ENCODE data around the gene WEE1.
"Not testable (repeated sequence)": the region's sequence is repeated elsewhere in the genome, so short reads cannot be mapped to it uniquely, and the experiment has no call there.

The WEE1 gene

DNA sequence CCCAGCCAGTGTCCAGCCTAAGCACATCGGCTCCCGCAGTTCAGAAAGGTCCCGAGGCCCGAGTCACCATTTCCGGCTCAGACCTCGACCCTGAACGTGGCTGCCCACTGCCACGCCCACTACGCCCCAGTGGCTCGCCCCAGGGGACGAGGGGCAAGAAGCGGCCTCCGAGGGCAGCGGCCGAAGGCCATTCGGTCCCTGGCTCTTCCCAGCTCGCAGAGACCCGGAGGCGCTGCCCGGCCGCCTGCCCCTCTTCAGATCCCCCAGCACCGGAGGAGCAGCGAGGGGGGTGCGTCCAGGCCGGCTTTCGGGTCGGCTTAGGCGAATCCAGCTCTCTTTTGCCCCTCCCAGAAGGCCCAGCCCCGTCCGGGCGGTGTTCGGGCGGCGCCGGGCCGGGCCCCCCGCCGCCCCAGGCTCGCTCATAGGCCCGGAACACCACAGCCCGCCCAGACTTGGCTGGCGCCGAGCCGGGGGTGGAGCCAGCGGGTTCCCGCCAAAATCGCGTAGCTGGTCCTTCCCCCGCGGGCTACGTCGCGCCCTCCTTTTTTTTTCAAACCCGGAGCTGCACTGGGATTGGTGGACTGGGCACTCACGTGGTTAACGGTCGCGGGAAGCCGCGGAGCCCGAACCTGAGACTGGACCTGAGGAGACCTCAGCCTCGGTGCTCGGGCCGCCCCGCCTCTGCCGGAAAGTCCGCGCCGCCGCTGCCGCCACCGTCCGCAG is at the start of gene WEE1:
TSS of gene WEE1 (plus strand) at position 619 of the 723 bp plus-strand sequence. CDS start 264 bp downstream, outside the sequence.
- DNase-seq (ENCODE audit: low read depth in 2 of 2) = peak; percentile 89 to 97

DNA sequence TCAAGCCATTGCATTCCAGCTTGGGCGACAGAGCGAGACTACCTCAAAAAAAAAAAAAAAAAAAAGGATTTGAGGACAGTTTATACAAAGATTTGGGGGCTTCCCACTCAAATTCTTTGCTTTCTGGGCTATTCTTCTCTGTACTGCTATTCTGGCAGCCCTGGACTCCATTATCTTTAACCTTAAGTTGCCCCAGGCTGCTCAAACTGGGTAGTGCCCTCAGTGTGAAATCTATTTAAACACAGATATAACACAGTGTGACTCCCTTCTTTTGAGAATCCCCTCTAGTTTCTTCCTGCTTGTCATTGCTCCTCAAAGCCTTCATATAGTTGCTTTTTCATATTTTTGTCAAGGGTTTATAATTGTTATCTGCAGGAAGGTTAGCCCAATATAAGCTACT is 49.5 kb upstream of the WEE1 start:
- DNase-seq (ENCODE audit: low read depth in 2 of 2) = no peak

DNA sequence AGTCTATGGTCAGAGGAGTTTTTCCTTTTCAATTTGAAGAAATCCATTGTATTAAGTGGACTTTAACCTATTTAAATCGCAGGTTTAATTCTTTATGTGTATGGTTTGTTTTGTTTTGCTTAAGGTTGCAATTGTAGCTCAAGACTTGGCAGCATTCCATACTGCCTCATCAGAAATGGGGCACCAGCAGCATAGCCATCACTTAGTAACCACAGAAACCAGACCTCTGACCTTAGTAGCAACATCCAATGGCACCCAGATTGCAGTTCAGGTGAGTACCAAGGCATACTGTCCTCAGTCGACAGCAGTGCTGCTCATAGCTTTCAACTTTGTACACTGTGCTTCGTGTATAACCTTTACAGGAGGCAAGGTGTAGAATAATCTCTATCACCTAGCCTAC is 48.4 kb upstream of the WEE1 start:
- no peak for DNase-seq (ENCODE audit: low read depth in 2 of 2)

DNA sequence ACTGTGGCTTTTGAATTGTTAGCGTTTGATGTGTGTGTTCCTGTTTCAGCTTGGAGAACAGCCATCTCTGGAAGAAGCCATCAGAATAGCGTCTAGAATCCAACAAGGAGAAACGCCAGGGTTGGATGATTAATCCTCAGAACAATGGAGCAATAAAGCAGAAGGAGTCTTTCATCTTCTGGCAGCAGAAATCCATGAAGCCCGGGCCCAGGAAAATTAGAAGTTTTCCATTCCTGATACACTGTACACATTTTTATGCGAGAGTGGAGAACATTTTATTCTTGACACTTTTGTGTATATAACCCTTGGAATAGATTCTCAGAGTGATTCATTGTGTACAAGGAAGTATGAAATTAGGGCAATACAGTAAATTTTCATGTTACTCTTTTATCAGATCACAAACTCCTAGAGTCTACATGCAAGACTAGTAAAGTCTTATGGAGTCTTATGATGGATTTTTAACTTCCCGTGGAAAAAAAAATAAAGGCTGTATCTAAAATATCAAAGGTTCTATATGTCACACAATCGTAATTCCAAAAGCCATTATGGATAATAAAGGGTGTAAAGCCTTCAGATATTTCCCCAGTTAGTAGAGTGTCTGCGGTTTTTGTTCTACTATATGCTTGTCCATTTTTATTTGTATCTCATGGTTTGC is 45.9 kb upstream of the WEE1 start:
- no peak for DNase-seq (ENCODE audit: low read depth in 2 of 2)

DNA sequence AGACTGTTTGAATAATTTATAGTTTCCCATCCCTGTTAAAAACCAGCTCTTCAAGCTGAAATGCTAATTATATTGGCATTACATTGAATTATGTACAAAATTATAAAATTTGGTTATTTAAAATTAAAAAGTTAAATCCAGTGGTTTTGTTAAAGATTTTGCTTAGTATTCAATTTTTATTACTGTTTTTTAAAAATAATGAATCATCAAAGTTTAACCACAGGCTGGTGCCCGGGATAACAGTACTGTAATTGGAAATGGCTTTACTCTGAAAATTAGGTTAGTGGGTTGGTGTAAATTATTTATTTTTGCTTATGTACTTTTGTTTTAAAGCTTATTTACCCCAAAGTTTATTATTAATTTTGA is 45.4 kb upstream of the WEE1 start:
- DNase-seq (ENCODE audit: low read depth in 2 of 2) = no peak

DNA sequence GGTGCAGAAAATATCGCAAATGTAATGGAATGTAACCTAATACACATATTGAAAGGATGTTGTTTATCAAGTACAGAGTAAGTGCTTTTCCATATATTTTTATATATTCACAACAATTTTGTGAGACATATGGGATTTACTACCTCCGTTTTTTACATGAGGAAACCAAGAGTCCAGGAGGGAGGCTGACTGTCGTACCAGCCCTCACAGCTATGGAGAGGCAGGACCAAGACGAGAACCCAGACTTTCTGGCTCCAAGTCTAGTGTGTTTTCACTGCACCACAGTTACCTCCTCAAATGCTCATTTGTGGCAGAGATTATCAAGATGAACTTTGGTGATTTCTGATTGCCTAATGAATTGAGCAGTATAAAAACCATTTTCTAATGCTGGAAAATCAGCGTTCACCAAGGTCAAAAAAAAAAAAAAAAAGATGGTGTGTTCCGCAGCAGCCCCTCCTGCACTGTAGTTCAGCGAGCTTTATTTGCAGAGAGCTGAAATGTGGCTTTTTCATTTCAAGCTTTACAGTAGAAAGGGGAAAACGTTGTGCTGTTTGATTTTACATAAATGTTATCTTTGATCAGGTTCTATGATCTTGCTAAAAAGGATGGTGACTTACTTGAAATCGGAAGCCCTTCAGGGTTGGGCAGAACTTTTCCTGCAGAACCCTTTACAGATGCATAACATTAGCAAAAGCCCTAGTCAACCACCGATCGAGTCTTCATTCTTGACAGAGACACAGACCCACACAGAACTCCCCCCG is 44.7 kb upstream of the WEE1 start:
- DNase-seq (ENCODE audit: low read depth in 2 of 2) = no peak

DNA sequence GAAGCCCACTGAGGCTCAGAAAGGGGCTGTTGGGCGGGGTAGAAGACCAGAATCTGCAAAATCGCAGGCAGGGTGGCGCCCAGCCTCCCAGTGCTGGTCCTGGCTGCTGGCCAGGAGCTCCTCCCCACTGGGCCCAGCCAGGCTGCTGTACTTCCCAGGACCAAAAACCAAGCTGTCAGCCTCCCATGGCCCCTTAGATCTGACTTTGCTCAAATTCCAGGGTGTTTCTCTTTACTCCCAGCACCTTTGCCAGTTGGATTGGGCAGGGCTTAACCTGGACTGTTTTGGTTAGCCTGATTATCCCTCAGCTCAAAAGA is 44.2 kb upstream of the WEE1 start:
- DNase-seq (ENCODE audit: low read depth in 2 of 2) = no peak

DNA sequence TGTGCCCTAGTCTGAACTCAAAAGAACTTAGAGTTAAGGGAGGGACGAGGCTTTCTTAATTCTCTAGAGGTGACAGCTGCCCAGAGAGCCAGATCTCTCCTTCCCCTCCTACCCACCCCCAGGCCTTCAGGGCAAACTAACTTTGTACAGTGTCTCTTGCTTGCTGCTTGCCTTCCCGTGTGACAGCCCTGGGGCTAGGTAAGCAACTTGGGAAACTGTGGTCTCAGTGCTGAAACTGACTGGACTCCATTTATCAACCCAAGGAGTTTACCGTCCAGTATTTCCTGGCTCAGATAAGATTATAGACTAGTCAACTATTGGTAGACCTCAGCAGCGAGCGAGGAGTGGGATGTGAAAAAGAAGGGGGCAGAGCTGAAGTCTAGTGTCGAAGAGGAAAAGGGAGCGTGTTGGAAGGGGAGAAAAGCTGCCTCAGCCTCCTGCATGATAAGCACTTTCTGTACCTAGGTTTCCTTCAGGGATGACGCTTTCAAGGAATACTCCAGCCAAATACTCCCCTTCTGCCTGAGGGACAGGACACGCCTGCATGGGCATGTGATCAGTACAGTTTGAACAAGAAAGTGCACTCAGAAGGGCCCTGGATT is 43.3 kb upstream of the WEE1 start:
- no peak for DNase-seq (ENCODE audit: low read depth in 2 of 2)

DNA sequence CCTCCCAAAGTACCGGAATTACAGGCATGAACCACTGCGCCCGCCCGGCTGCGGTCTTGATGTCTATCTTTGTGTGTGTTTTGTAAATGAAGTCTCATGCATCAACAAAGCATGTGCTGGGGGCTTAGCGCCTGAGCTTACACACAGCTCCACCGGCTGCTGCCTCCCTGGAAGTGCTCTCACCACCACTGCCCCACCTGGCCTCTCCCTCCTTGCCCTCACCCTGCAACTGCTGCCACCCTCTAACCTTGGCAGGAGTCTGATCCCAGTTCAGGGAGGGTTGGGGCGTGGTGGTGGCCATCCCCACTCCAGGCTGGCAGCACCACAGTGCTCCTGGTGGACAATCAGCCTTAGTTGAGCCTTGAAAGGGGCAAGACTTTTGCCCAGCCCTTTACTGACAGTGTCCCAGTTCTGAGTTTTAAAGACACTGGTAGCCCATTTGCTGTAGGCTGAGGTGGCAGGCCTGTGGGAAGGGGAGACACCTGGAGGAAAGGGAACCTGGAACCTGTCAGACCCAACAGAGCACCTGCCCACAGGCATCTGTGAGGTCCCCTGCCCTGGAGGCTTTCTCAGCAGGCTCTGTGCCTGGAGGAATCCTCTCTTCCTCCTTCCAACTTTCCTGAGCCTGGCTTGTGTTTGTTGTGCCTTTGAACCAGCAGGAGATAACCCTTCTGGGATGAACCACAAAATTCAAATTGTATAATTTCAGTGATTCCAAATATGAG is 42.4 kb upstream of the WEE1 start:
- no peak for DNase-seq (ENCODE audit: low read depth in 2 of 2)

DNA sequence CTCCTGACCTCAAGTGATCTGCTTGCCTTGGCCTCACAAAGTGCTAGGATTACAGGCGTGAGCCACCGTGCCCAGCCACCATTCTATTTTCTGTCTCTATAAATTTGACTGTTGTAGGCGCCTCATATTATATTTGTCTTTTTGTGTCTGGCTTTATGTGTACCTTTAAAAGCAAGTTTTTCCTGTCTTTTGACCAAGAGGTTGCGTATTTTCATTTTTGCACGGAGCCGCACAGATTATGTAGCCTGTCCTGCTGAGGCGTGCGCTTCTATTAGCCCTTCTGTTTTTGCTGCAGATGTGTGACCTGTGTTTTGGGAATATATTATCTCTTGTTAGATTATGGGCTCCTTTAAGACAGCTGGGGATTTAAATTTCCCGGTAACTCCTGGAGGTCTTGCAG is 40.4 kb upstream of the WEE1 start:
- no peak for DNase-seq (ENCODE audit: low read depth in 2 of 2)

DNA sequence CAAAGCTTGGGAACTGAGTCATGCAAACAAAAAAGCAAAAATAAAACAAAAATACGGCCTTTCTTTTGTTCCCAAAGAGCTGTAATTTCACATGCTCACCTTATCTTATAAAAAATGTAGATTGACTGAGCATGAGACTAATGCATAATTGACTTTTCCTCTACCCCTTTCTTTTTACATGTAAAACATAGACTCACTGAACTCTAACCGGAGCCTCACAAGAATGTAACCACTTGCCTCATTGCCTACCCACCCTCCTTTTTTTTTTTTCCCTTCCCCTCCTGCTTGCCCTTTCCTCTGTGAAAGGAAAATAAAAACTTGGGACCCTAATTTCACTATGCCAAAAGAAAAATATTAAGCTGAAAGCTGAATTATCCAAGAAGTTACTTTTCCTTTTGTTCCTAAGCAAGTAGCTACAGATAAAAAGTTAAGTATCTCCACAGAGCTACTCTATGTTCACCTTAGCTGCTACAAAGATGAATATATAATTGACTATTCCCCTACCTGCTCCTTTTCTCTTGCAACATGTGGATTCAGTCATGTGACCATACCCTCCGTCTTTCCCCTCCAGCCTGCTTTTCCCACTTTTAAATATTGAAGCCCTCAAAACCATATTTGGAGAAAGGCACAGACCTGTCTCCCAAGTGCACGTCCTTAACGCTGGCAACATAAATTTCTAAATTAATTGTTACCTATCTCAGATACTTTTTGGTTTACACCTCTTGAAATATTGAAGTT is 39.6 kb upstream of the WEE1 start:
- no peak for DNase-seq (ENCODE audit: low read depth in 2 of 2)

DNA sequence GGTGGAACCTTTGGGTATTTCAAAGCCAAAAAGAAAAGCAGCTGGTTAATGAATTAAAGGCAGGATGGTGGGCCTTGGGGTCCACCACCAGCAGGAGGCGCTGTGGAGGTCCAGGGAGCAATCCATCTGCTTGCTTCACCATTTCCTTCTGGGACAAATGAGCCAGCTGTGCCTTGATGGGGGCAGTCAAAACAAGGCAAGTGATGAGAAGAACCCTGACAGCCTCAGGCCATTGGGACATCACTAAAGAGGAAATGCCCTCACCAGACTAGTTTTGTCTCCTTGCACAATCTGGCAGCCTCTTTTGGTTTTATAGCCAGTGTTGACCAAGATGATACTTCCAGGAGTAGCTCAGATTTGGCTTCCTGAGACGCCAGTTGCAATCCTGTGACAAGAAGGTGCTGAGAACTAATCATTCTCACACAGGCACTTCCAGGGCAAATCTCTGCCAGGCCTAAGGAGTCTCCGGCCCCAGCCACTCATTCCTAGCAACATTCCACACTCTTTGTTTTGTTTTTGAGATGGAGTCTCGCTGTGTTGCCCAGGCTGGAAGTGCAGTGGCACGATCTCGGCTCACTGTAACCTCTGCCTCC is 38.2 kb upstream of the WEE1 start:
- peak; percentile 56 to 62 for DNase-seq (ENCODE audit: low read depth in 2 of 2)

DNA sequence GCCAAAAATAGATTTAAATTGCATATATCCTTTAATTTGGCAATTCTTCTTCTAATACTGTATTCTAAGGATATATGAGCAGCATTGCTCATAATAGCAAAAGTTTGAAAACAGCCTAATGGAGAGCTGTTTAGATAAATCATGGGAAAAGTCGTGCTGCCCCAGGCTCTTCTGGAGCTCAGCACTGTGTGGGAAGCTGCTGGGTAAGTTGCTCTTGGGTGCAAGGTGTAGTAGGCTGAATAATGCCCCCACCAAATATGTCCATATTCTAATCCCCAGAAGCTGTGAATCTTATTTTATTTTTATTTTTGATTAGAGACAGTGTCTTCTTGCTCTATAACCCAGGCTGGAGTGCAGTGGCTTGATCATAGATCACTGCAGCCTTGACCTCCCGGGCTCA is 34.9 kb upstream of the WEE1 start:
- no peak for DNase-seq (ENCODE audit: low read depth in 2 of 2)

DNA sequence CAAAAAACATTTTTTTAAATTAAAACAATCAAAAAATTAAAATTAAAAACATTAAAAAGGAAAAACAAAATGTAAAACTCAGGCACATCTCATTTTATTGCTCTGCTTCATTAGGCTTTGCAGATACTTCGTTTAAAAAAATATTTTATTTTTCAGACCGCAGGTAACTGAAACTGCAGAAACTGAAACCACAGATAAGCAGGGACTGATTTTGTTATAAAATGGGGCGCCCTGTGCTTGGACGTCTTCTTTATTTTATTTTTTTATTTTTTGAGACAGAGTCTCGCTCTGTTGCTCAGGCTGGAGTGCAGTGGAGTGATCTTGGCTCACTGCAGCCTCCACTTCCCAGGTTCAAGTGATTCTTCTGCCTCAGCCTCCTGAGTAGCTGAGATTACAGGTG is 24.3 kb upstream of the WEE1 start:
- not testable (repeated sequence) for DNase-seq (ENCODE audit: low read depth in 2 of 2)

DNA sequence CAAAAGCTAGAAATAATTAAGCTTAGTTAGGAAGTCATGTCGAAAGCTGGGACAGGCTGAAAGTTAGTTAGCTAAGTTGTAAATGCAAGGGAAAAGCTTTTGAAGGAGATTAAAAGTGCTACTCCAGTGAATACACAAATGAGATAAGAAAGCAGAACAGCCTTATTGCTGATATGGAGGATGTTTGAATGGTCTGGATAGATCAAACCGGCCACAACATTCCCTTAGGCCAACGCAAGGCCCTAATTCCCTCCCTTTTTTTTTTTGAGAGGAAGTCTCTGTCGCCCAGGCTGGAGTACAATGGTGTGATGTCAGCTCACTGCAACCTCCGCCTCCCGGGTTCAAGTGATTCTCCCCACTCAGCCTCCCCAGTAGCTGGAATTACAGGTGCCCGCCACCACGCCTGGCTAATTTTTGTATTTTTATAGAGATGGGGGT is 23.3 kb upstream of the WEE1 start:
- no peak for DNase-seq (ENCODE audit: low read depth in 2 of 2)

DNA sequence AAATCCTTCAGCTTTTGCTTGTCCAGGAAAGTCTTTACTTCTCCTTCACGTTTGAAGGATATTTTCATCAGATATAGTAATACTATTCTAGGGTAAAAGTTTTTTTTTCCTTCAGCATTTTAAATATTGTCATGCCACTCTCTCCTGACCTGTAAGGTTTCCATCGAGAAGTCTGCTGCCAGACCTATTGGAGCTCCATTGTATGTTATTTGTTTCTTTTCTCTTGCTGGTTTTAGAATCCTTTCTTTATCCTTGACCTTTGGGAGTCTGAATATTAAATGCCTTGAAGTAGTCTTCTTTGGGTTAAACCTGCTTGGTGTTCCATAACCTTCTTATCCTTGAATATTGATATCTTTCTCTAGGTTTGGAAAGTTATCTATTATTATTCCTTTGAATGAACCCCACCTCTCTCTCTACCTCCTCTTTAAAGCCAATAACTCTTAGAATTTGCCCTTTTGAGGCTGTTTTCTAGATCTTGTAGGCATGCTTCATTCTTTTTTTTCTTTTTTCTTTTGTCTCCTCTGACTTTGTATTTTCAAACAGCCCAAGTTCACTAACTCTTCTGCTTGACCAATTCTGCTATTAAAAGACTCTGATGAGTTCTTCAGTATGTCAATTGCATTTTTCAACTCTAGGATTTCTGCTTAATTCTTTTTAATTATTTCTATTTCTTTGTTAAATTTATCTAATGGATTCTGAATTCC is 12.0 kb upstream of the WEE1 start:
- no peak for DNase-seq (ENCODE audit: low read depth in 2 of 2)

DNA sequence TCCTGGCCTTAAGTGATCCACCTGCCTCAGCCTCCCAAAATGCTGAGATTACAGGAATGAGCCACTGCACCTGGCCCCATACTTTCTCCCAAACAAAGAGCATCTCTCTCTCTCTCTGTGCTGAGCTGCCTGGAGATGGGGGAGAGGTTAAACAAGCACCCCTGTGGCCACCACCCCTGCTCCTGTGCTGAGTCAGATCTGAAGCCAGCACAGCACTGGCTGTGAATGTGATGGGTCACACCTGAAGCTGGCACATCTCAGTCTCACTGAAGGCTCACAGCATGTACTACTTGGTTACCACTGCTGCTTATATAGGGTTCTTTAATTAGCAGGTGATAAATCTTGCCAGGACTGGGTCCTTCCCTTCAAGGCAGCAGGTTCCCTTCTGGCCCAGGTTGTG is 10.8 kb upstream of the WEE1 start:
- DNase-seq (ENCODE audit: low read depth in 2 of 2) = no peak

DNA sequence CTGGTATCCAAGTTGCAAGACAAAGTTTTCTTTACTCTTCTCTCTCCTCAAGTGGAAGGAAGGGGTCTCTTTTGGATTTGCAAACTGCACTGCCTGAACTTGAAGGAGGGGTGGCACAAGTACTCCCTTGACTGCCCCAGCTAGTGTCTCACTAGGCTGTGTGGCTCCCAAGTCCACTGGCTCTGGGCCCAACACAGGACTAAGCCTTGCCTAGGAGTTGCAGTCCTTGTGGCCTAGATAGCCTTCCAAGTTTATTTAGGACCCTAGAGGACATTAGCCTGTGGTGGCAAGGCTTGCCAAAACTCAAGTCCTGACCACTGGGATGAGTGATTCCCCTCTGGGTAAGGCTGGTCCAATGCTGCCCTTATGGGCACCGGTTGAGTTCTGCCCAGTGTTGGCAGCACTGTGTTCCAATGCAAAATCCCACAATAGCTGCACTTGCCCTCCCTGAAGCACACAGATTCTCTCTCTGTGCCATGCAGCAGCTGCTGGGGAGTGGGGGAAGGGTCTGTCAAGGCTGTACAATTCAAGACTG is 10.2 kb upstream of the WEE1 start:
- DNase-seq (ENCODE audit: low read depth in 2 of 2) = no peak

DNA sequence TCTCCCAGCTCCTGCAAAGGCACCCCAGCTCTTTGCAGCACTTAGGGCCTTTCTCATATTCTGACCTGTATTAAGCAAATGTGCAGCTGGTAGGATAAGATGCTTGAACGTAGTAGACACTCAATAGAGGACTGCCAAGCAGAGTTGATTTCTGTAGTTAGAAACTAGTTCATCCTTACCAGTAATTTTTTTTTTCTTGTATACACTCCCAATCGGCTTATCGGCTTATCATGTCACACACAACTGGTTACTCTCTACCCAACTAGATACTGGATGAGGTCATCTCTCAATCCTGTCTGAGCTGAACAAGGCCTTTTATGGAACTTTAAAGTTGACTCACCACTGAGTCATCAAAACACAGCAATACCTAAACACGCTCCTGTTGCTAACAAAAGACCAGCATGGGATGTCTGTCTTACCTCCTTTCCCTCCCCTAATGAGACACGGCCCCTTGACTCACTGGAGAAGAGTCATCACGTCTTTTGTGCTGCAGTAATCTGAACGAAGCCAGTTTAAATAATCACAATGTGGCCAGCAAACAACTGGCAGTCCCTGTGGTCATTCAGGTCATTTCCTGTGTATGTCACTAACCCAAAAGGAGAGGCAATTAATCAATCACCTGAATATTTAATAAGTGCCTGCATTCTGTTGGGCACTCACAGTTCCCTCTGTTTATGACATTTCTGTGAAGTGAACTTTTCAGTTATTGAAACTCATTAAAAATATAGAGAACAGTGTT is 7.5 kb upstream of the WEE1 start:
- DNase-seq (ENCODE audit: low read depth in 2 of 2) = peak; percentile 24 to 49

All from stimulated activated CD8-positive, alpha-beta memory T cell treated with anti-CD3 and anti-CD28 coated beads, Interleukin-7, amount 100 ng/mL, for 4 hours (primary cell).